Parathyroid adenoma (tissue), 2 donors: Measurements from ENCODE around the gene ACBD3.

ENCODE experiments used
- H2AFZ ChIP-seq: fragments of 300-600 bp; sonication (generic); one replicate; pipeline ENCODE4 v1.7.0; 2017; ENCODE audit warnings: antibody characterized with exemption, mild to moderate bottlenecking
- H3K27ac ChIP-seq: fragments of 300-600 bp; sonication (generic); one replicate; pipeline ENCODE4 v1.7.0; 2017
- H3K27me3 ChIP-seq: fragments of 300-600 bp; sonication (generic); one replicate; pipeline ENCODE4 v1.7.0; 2017; ENCODE audit warnings: low read length; ENCODE audit not compliant: control insufficient read depth, insufficient read depth
- H3K36me3 ChIP-seq: fragments of 300-600 bp; sonication (generic); one replicate; pipeline ENCODE4 v1.7.0; 2017; ENCODE audit warnings: low read length; ENCODE audit not compliant: control insufficient read depth, insufficient read depth
- H3K4me1 ChIP-seq: fragments of 300-600 bp; sonication (generic); one replicate; pipeline ENCODE4 v1.7.0; 2017; ENCODE audit warnings: control low read depth
- H3K4me2 ChIP-seq: fragments of 300-600 bp; sonication (generic); one replicate; pipeline ENCODE4 v1.7.0; 2017; ENCODE audit warnings: low read length
- H3K4me3 ChIP-seq: fragments of 300-600 bp; sonication (generic); one replicate; pipeline ENCODE4 v1.7.0; 2017; ENCODE audit warnings: low read depth, low read length
- H3K79me2 ChIP-seq: fragments of 300-600 bp; sonication (generic); one replicate; pipeline ENCODE4 v1.7.0; 2017; ENCODE audit warnings: control low read depth
- H3K9ac ChIP-seq: fragments of 300-600 bp; sonication (generic); one replicate; pipeline ENCODE4 v1.7.0; 2017; ENCODE audit warnings: mild to moderate bottlenecking
- H3K9me3 ChIP-seq: fragments of 300-600 bp; sonication (generic); one replicate; pipeline ENCODE4 v1.7.0; 2017; ENCODE audit warnings: low read length; ENCODE audit not compliant: control insufficient read depth
- TF ChIP-seq, protein P1 (sequence below): fragments of 300-600 bp; sonication (generic); IDR thresholded peaks from one replicate; pipeline ENCODE4 v1.7.0; 2017; ENCODE audit warnings: antibody characterized with exemption, mild to moderate bottlenecking
- donor health status: primary hyperparathyroidism.

Gene ACBD3

DNA sequence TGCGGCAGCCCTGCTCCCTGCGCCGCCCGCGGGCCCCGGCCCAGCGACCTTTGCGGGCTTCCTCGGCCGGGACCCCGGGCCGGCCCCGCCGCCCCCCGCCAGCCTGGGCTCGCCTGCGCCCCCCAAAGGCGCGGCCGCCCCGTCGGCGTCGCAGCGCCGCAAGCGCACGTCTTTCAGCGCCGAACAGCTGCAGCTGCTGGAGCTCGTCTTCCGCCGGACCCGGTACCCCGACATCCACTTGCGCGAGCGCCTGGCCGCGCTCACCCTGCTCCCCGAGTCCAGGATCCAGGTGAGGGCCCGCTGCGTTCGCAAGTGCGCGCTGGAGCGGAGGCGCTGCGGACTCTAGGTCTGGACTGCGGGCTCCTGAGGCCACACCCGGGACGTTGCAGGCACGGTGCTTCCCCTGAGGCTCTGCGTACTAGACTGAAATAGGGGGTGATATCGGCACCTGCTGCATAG is 37.3 kb upstream of the ACBD3 start:
- H3K27ac ChIP-seq: no peak overlapping the region
- H3K9me3 ChIP-seq: no peaks in the 10 kb centered on the region
- H3K79me2 ChIP-seq: no peaks in the 10 kb centered on the region
- no peak overlapping the region for H3K4me2 ChIP-seq
- TF ChIP-seq, protein P1, sequence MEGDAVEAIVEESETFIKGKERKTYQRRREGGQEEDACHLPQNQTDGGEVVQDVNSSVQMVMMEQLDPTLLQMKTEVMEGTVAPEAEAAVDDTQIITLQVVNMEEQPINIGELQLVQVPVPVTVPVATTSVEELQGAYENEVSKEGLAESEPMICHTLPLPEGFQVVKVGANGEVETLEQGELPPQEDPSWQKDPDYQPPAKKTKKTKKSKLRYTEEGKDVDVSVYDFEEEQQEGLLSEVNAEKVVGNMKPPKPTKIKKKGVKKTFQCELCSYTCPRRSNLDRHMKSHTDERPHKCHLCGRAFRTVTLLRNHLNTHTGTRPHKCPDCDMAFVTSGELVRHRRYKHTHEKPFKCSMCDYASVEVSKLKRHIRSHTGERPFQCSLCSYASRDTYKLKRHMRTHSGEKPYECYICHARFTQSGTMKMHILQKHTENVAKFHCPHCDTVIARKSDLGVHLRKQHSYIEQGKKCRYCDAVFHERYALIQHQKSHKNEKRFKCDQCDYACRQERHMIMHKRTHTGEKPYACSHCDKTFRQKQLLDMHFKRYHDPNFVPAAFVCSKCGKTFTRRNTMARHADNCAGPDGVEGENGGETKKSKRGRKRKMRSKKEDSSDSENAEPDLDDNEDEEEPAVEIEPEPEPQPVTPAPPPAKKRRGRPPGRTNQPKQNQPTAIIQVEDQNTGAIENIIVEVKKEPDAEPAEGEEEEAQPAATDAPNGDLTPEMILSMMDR: no peak
- H3K4me1 ChIP-seq: no peaks in the 10 kb centered on the region
- H3K36me3 ChIP-seq: no peaks in the 10 kb centered on the region
- H3K27me3 ChIP-seq: no peaks in the 10 kb centered on the region
- peak overlapping the region; percentile 64 for H2AFZ ChIP-seq
- no peak overlapping the region for H3K4me3 ChIP-seq
- no peak overlapping the region for H3K9ac ChIP-seq

DNA sequence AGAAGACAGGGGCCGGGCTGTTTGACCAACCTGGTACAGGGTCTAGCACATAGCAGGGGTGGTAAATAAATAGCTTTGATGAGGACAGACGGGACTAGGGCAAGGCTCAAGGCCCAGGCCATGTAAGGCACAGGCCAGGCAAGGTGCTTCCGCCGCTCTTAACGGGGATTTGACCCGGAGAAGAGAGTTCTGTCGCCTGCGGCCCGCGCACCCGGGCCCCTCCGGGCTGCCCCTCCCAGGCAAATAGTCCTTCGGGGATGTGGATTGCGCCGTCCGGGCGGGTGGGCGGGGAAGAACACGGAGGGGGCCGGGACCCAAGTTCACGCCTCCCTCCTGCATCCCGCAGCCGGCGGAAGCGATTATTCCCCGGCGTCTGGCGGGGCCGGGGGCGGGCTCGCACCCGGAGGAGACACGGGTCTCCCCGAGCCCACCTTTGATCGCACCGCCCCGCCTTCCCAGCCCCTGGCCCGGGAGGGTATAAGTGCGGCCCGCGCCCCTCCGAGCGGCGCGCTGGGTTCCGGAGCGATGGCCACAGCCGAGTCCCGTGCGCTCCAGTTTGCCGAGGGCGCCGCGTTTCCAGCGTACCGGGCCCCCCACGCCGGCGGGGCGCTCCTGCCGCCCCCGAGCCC is 36.7 kb upstream of the ACBD3 start, which contains the start of gene MIXL1:
Gene MIXL1 (plus strand): TSS at position 508 of the 629 bp plus-strand sequence. CDS start 18 bp downstream, at position 526.
- Histone ChIP-seq H3K36me3 (no peaks in the 10 kb centered on the region), H3K9ac (no peak within 1 kb of the TSS), H2AFZ (peak within 1 kb of the TSS; percentile 66), H3K4me3 (no peak within 1 kb of the TSS), H3K9me3 (no peaks in the 10 kb centered on the region), H3K27me3 (no peaks in the 10 kb centered on the region), H3K27ac (no peak within 1 kb of the TSS), H3K4me1 (no peaks in the 10 kb centered on the region), H3K4me2 (peak within 1 kb of the TSS; percentile 47), H3K79me2 (no peaks in the 10 kb centered on the region)
- TF ChIP-seq, protein P1: no peak

DNA sequence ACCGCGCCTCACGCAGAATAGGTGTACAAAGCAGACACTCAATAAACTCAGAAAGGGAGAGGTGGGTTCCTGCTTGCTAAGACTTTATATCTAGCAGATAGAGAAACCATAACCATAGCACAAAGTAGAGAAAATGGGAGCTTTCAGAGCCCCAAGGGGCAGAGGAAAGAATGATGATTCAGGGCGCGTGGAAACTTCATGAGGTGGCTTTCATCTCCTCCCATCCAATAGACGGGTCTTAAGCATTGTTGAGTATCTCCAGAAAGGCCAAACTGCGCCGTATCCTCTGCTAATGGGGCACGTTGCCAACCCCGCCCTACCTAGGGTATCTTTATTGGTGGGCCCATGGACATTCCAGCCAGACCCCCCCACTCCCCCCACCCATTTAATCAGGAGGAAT is 36.1 kb upstream of the ACBD3 start:
- H3K36me3 ChIP-seq: no peaks in the 10 kb centered on the region
- TF ChIP-seq, protein P1: no peak
- no peak overlapping the region for H3K4me2 ChIP-seq

DNA sequence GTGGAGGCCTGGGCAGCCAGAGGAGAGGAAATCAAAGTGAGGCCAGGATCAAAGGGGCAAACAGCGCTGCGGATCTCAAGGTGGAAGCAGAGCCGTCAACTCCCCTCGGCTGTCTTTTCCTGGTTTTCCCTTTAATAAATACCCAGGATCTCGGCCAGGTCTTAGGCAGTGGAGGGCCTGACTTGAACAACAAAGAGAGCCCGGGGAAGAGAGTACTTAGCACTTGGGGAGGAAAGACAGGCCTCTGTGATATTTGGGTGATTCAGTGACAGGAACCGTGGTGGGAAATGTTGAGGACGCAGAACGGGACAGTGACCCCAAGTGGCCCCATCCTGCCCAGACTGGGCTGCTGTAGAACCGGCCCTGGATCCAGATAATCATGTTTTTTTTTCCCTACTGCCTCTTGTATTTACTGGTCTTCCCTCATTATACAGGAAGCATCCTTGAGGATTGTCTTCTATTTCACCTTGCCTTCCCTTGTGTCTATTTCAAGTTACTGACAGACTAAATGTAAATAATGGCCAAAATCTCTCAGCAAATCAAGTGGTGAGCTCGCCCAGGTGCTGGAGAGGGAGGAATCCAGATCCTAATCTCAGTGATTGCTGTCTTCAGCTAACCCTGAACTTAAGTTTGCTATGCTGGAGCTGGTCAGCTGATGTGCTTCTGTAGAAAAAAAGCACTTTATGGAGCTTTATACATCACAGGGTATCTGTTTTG is 34.1 kb upstream of the ACBD3 start:
- no peaks in the 10 kb centered on the region for H3K79me2 ChIP-seq
- H3K4me1 ChIP-seq: no peaks in the 10 kb centered on the region
- H3K9ac ChIP-seq: no peak overlapping the region
- TF ChIP-seq, protein P1: no peak
- H3K27ac ChIP-seq: no peak overlapping the region
- H3K4me3 ChIP-seq: no peak overlapping the region
- peak overlapping the region; percentile 22 for H2AFZ ChIP-seq
- no peak overlapping the region for H3K4me2 ChIP-seq
- H3K36me3 ChIP-seq: no peaks in the 10 kb centered on the region
- H3K9me3 ChIP-seq: no peaks in the 10 kb centered on the region
- H3K27me3 ChIP-seq: no peaks in the 10 kb centered on the region

More for the DNA sequence above, 36.1 kb upstream of the ACBD3 start:
- Histone ChIP-seq H3K9ac (no peak overlapping the region), H3K4me3 (no peak overlapping the region), H2AFZ (no peak overlapping the region), H3K27ac (no peak overlapping the region), H3K9me3 (no peaks in the 10 kb centered on the region), H3K79me2 (no peaks in the 10 kb centered on the region), H3K4me1 (no peaks in the 10 kb centered on the region), H3K27me3 (no peaks in the 10 kb centered on the region)
